ENCODE measurements around the gene MIPOL1.

DNA sequence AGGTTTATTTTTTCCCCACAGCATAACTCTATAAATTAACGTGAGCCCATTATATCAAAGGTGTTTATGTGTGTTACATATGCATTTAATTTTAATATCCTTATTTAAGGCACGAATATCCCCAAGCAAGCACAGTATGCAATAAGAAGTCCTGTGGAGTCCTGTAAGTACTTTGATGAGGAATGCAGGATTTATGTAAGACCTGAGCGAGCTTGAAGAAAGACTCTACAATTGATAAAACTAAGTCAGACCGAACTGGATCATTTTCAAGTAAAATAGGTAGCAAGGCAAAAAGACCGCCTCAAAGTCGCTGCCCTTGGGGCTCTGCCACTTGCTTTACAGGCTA is 26.1 kb upstream of the MIPOL1 start:
- TF ChIP-seq, protein P1, sequence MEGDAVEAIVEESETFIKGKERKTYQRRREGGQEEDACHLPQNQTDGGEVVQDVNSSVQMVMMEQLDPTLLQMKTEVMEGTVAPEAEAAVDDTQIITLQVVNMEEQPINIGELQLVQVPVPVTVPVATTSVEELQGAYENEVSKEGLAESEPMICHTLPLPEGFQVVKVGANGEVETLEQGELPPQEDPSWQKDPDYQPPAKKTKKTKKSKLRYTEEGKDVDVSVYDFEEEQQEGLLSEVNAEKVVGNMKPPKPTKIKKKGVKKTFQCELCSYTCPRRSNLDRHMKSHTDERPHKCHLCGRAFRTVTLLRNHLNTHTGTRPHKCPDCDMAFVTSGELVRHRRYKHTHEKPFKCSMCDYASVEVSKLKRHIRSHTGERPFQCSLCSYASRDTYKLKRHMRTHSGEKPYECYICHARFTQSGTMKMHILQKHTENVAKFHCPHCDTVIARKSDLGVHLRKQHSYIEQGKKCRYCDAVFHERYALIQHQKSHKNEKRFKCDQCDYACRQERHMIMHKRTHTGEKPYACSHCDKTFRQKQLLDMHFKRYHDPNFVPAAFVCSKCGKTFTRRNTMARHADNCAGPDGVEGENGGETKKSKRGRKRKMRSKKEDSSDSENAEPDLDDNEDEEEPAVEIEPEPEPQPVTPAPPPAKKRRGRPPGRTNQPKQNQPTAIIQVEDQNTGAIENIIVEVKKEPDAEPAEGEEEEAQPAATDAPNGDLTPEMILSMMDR (IDR thresholded peaks at IDR 0.05): no peak
- TF ChIP-seq POLR2A (IDR thresholded peaks at IDR 0.05) (no peak), POLR2AphosphoS5 (IDR thresholded peaks at IDR 0.05) (no peak), EP300 (IDR thresholded peaks at IDR 0.05; ENCODE audit: low read depth) (no peak)
